ENCODE data around the gene PROK2. TPM values are rescaled to one million over a fixed set of nuclear protein-coding genes. Genes with fewer than 3 reads are reported as not detected.

PROK2 gene
- total and polyA plus RNA-seq, 7 donors = 0.42 to 3.9 (median 1.2) TPM; not detected in 4

- H3K27ac ChIP-seq = no peak overlapping the region
- H3K36me3 ChIP-seq = no peaks in the 10 kb centered on the region
- no peaks in the 10 kb centered on the region for H3K27me3 ChIP-seq
- 13 to 15% methylated on average over 6 of the region's 6 CpGs for WGBS, 2 donors
- H3K4me1 ChIP-seq = peaks cover 2 to 30% (median 17%) of the 10 kb centered on the region in 4 donors
- H3K9me3 ChIP-seq = no peaks in the 10 kb centered on the region
- peak overlapping the region in 3 of 4 donors; percentile 65 to 94 (median 79) for H3K4me3 ChIP-seq
- DNase-seq = no peak
- intact Hi-C loops (cut with DNase I) = loop anchor here (10.0 kb wide), 1 partner anchor 1361 kb away; no protein-coding TSS in a partner anchor
- no peak for TF ChIP-seq POLR2AphosphoS5 (IDR thresholded peaks at IDR 0.05)
These were observed 61.3 kb downstream of the PROK2 start for GRCh38 chr3:71723452-71724170.

GRCh38 chr3:71722693-71723092 lies 62.3 kb downstream of the PROK2 start:
- intact Hi-C loops (cut with DNase I) = loop anchor here (10.0 kb wide), 1 partner anchor 1362 kb away; no protein-coding TSS in a partner anchor
- Histone ChIP-seq H3K27me3 (no peaks in the 10 kb centered on the region), H3K27ac (no peak overlapping the region)

More at GRCh38 chr3:71722693-71723092, 62.3 kb downstream of the PROK2 start:
- Histone ChIP-seq H3K9me3 (no peaks in the 10 kb centered on the region), H3K4me3 (no peak overlapping the region), H3K36me3 (no peaks in the 10 kb centered on the region), H3K4me1 (peaks cover 2 to 30% (median 17%) of the 10 kb centered on the region in 4 donors)
- DNase-seq = no peak
- no peak for TF ChIP-seq POLR2AphosphoS5 (IDR thresholded peaks at IDR 0.05)
- TF ChIP-seq, protein P1, sequence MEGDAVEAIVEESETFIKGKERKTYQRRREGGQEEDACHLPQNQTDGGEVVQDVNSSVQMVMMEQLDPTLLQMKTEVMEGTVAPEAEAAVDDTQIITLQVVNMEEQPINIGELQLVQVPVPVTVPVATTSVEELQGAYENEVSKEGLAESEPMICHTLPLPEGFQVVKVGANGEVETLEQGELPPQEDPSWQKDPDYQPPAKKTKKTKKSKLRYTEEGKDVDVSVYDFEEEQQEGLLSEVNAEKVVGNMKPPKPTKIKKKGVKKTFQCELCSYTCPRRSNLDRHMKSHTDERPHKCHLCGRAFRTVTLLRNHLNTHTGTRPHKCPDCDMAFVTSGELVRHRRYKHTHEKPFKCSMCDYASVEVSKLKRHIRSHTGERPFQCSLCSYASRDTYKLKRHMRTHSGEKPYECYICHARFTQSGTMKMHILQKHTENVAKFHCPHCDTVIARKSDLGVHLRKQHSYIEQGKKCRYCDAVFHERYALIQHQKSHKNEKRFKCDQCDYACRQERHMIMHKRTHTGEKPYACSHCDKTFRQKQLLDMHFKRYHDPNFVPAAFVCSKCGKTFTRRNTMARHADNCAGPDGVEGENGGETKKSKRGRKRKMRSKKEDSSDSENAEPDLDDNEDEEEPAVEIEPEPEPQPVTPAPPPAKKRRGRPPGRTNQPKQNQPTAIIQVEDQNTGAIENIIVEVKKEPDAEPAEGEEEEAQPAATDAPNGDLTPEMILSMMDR (IDR thresholded peaks at IDR 0.05) = no peak
- no peak for TF ChIP-seq POLR2A (IDR thresholded peaks at IDR 0.05)
- TF ChIP-seq EP300 (IDR thresholded peaks at IDR 0.05) = no peak
- 88 to 93% methylated on average over 1 of the region's 1 CpG for WGBS, 2 donors

Small RNAs within 50 kb of the gene (small RNA-seq; reads per million reads assigned to genes)
- gene RN7SL271P = 0 reads per million in 3 donors

Other genes starting within 250 kb of the PROK2 start
- gene FOXP1, start 201.4 kb downstream of the PROK2 start, total RNA-seq = 100 to 1,000 TPM; 139 to 232 (median 169) TPM
- gene FOXP1, start 201.4 kb downstream of the PROK2 start, polyA plus RNA-seq = 10 to 100 TPM; 13.8 to 32.9 (median 14.3) TPM
- 10 to 100 TPM; 24.7 to 35.3 (median 31.8) TPM for gene EIF4E3, start 59.7 kb downstream of the PROK2 start, total RNA-seq
- gene EIF4E3, start 59.7 kb downstream of the PROK2 start, polyA plus RNA-seq = 10 to 100 TPM; 14.8 to 31.2 (median 30.1) TPM
- gene GPR27, start 31.3 kb downstream of the PROK2 start, total RNA-seq = 1 to 10 TPM in 2 of 4 donors, under 1 TPM in 2; 0.33 to 1.4 (median 0.95) TPM
- 1 to 10 TPM in 1 of 3 donors, under 1 TPM in 1, not detected in 1; 0.60 to 1.4 TPM for gene GPR27, start 31.3 kb downstream of the PROK2 start, polyA plus RNA-seq

Measured in sigmoid colon (tissue), 7 donors.